Hippocampal formation (tissue), 2 donors: Measurements from ENCODE around the gene CCM2.
A peak's percentile ranks its signal among the peaks of the same experiment; 100 is the strongest.
"Not testable (repeated sequence)": the region's sequence is repeated elsewhere in the genome, so short reads cannot be mapped to it uniquely, and the experiment has no call there.

Experiments
- DNase-seq, 2 donors: peaks; one replicate each; lab custom pipeline; 2025; lab: John Stamatoyannopoulos, UW

The CCM2 gene

GRCh38 chr7:45100761-45101480 is 100.9 kb downstream of the CCM2 start:
- DNase-seq: no peak

- DNase-seq: no peak
Measured at GRCh38 chr7:45101748-45102147, 101.7 kb downstream of the CCM2 start.

- DNase-seq: no peak
Measured at GRCh38 chr7:45102785-45103712, 103.0 kb downstream of the CCM2 start.

- no peak for DNase-seq
Measured at GRCh38 chr7:45103958-45104843, 104.2 kb downstream of the CCM2 start.

GRCh38 chr7:45104844-45105587 is 105.0 kb downstream of the CCM2 start:
- DNase-seq: no peak

- no peak for DNase-seq
Measured at GRCh38 chr7:45105588-45106188, 105.7 kb downstream of the CCM2 start.

GRCh38 chr7:45106820-45107219 is 106.8 kb downstream of the CCM2 start:
- DNase-seq: no peak

- DNase-seq: no peak
Measured at GRCh38 chr7:45107356-45107755, 107.4 kb downstream of the CCM2 start.

- no peak for DNase-seq
Measured at GRCh38 chr7:45108863-45109262, 108.9 kb downstream of the CCM2 start.

- peak; percentile 86 to 93 for DNase-seq
Measured at GRCh38 chr7:45111298-45112223, 111.6 kb downstream of the CCM2 start, which contains the start of gene TBRG4. TSS of gene TBRG4 (minus strand) at chr7:45111697. CDS start at chr7:45109237, 2,460 bp downstream.

- DNase-seq: no peak
Measured at GRCh38 chr7:45112648-45113047, 112.6 kb downstream of the CCM2 start.

GRCh38 chr7:45114257-45114656 is 114.3 kb downstream of the CCM2 start:
- not testable (repeated sequence) for DNase-seq

- DNase-seq: no peak
Measured at GRCh38 chr7:45114926-45115325, 114.9 kb downstream of the CCM2 start.

GRCh38 chr7:45116048-45116447 is 116.0 kb downstream of the CCM2 start:
- DNase-seq: no peak

GRCh38 chr7:45117582-45117981 is 117.6 kb downstream of the CCM2 start:
- no peak for DNase-seq

GRCh38 chr7:45118292-45118691 is 118.3 kb downstream of the CCM2 start:
- DNase-seq: no peak

- no peak for DNase-seq
Measured at GRCh38 chr7:45118889-45119331, 118.9 kb downstream of the CCM2 start.

GRCh38 chr7:45119550-45119949 is 119.5 kb downstream of the CCM2 start:
- DNase-seq: no peak
